SK-N-SH treated with all-trans-retinoic acid at 6 μM for 48 hours (cell line): ENCODE measurements around the gene ACOT7.
"Not testable (repeated sequence)": the region's sequence is repeated elsewhere in the genome, so short reads cannot be mapped to it uniquely, and the experiment has no call there.

ENCODE experiments used
- ATAC-seq: fragments of 200-7000 bp; cut with Tn5 transposase; 3 replicates; pipeline ENCODE4 v1.9.1; 2020; ENCODE audit warnings: mild to moderate bottlenecking, moderate library complexity
- ARNTL ChIP-seq: fragments of 450-650 bp; formaldehyde crosslinking; IDR thresholded peaks from 2 replicates; pipeline ENCODE4 v1.5.0; 2020; ENCODE audit warnings: low read depth, mild to moderate bottlenecking, moderate library complexity, borderline replicate concordance
- CSDC2 ChIP-seq: fragments of 250-450 bp; sonication (Bioruptor Pico); IDR thresholded peaks from 2 replicates; pipeline ENCODE4 v1.5.0; 2020; ENCODE audit warnings: mild to moderate bottlenecking, moderate library complexity
- ESRRG ChIP-seq: fragments of 250-450 bp; sonication (Bioruptor Pico); IDR thresholded peaks from 2 replicates; pipeline ENCODE4 v1.6.1; 2021; ENCODE audit warnings: mild to moderate bottlenecking
- ISL1 ChIP-seq: fragments of 250-450 bp; sonication (Bioruptor Pico); IDR thresholded peaks from 2 replicates; pipeline ENCODE4 v2.1.2; 2022; ENCODE audit warnings: mild to moderate bottlenecking, moderate library complexity
- OSR1 ChIP-seq: fragments of 250-450 bp; sonication (Bioruptor Pico); IDR thresholded peaks from 2 replicates; pipeline ENCODE4 v1.8.0; 2022; ENCODE audit warnings: moderate library complexity, mild to moderate bottlenecking, inconsistent platforms
- PPARA ChIP-seq: fragments of 250-450 bp; sonication (Bioruptor Pico); IDR thresholded peaks from 2 replicates; pipeline ENCODE4 v1.5.0; 2020; ENCODE audit warnings: mild to moderate bottlenecking, borderline replicate concordance
- RARB ChIP-seq: fragments of 250-450 bp; sonication (Bioruptor Pico); IDR thresholded peaks from 2 replicates; pipeline ENCODE4 v1.8.0; 2021; ENCODE audit warnings: mild to moderate bottlenecking, moderate library complexity
- SNAI2 ChIP-seq: fragments of 250-450 bp; sonication (Bioruptor Pico); IDR thresholded peaks from 2 replicates; pipeline ENCODE4 v1.5.0; 2020; ENCODE audit warnings: mild to moderate bottlenecking, moderate library complexity
- TCF4 ChIP-seq: fragments of 250-450 bp; sonication (Bioruptor Pico); IDR thresholded peaks from 2 replicates; pipeline ENCODE4 v1.8.0; 2021; ENCODE audit warnings: mild to moderate bottlenecking, moderate library complexity, borderline replicate concordance
- TOX ChIP-seq: fragments of 250-450 bp; sonication (Bioruptor Pico); IDR thresholded peaks from 2 replicates; pipeline ENCODE4 v1.8.0; 2021; ENCODE audit warnings: mild to moderate bottlenecking, moderate library complexity, borderline replicate concordance
- ZFP3 ChIP-seq: fragments of 250-450 bp; sonication (Bioruptor Pico); IDR thresholded peaks from 2 replicates; pipeline ENCODE4 v1.5.0; 2020; ENCODE audit warnings: mild to moderate bottlenecking, moderate library complexity
- ZFP30 ChIP-seq: fragments of 450-650 bp; formaldehyde crosslinking; IDR thresholded peaks from 2 replicates; pipeline ENCODE4 v1.5.0; 2022; ENCODE audit warnings: mild to moderate bottlenecking, moderate library complexity
- ZNF8 ChIP-seq: fragments of 450-650 bp; formaldehyde crosslinking; IDR thresholded peaks from 2 replicates; pipeline ENCODE4 v1.5.0; 2020; ENCODE audit warnings: mild to moderate bottlenecking, moderate library complexity
- TF ChIP-seq, protein P1 (sequence below): fragments of 250-450 bp; sonication (Bioruptor Pico); IDR thresholded peaks from 2 replicates; pipeline ENCODE4 v1.5.1; 2021; ENCODE audit warnings: mild to moderate bottlenecking, moderate library complexity
- TF ChIP-seq, protein P2 (sequence below): fragments of 250-450 bp; sonication (Bioruptor Pico); IDR thresholded peaks from 2 replicates; pipeline ENCODE4 v1.8.0; 2021; ENCODE audit warnings: low read depth, mild to moderate bottlenecking, moderate library complexity, borderline replicate concordance
- TF ChIP-seq, protein P3 (sequence below): fragments of 250-450 bp; sonication (Bioruptor Pico); IDR thresholded peaks from 2 replicates; pipeline ENCODE4 v1.5.0; 2020; ENCODE audit warnings: mild to moderate bottlenecking, moderate library complexity
- TF ChIP-seq, protein P4 (sequence below): fragments of 250-450 bp; sonication (Bioruptor Pico); IDR thresholded peaks from 2 replicates; pipeline ENCODE4 v1.5.1; 2020; ENCODE audit warnings: low read depth, mild to moderate bottlenecking, moderate library complexity

ACOT7 gene

DNA sequence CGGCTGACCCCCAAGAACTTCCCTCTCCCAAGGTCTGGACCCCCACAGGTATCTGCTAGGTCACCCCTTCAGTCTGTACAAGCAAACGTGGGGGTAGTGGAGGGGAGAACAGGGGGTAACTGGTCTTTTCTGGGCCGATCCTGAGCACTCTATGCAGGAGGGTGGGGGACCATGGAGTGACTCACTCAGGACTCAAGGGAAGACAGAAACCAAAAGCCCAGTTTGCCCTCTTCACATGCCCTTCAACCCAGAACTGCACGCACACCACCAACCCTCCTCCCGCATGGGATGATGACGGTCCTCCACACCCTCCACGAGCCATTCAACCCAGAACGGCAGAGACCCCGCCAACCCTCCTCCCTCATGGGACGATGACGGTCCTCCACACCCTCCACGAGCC lies 79.1 kb downstream of the ACOT7 start (continued):
- no peak for TF ChIP-seq ARNTL (CRISPR knock-in tag)
- TF ChIP-seq ZFP30 (CRISPR knock-in tag) = no peak
- no peak for TF ChIP-seq ISL1 (CRISPR knock-in tag)
- TF ChIP-seq, protein P1, sequence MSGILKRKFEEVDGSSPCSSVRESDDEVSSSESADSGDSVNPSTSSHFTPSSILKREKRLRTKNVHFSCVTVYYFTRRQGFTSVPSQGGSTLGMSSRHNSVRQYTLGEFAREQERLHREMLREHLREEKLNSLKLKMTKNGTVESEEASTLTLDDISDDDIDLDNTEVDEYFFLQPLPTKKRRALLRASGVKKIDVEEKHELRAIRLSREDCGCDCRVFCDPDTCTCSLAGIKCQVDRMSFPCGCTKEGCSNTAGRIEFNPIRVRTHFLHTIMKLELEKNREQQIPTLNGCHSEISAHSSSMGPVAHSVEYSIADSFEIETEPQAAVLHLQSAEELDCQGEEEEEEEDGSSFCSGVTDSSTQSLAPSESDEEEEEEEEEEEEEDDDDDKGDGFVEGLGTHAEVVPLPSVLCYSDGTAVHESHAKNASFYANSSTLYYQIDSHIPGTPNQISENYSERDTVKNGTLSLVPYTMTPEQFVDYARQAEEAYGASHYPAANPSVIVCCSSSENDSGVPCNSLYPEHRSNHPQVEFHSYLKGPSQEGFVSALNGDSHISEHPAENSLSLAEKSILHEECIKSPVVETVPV (CRISPR knock-in tag) = no peak
- no peak for TF ChIP-seq TCF4
- TF ChIP-seq OSR1 (CRISPR knock-in tag) = no peak

DNA sequence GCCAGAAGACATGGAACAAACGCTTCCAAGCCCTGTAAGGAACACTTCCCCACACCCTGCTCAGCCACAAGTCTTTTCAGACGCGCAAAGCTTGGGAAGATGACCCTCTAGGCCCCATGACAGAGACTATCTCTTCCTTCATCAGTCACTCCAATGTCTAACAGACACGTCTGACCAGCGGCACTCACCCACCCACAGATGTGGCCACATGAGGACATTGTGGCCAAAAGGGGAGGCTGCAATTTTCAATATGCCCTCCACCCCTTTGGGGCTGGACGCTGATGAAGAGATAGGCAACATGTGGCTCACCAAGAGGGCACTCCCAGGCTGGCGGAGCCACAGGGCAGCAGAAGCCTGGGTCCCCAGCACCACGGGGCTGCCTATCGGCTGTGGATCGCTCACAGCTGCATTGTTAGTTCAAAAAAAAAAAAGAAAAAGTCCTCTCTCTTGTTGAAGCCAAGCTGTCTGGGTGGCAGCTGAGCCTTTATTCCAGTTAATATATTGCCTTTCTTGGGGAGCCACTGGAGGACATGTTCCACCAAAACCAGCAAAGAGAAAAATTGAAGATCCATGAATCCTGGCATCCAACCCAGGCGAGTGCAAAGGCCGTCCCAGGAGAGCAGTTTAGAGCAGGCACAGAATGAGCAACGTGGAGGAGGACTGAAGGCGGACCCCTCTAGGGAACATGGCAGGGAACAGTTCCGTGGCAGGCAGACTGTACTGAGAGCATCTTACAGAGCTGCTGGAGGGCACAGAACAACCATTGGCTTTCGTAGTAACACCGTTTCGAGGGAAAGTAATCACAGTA lies 80.0 kb downstream of the ACOT7 start:
- ATAC-seq = no peak
- TF ChIP-seq PPARA (CRISPR knock-in tag) = no peak
- TF ChIP-seq, protein P2, sequence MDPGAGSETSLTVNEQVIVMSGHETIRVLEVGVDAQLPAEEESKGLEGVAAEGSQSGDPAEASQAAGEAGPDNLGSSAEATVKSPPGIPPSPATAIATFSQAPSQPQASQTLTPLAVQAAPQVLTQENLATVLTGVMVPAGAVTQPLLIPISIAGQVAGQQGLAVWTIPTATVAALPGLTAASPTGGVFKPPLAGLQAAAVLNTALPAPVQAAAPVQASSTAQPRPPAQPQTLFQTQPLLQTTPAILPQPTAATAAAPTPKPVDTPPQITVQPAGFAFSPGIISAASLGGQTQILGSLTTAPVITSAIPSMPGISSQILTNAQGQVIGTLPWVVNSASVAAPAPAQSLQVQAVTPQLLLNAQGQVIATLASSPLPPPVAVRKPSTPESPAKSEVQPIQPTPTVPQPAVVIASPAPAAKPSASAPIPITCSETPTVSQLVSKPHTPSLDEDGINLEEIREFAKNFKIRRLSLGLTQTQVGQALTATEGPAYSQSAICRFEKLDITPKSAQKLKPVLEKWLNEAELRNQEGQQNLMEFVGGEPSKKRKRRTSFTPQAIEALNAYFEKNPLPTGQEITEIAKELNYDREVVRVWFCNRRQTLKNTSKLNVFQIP (CRISPR knock-in tag) = no peak

DNA sequence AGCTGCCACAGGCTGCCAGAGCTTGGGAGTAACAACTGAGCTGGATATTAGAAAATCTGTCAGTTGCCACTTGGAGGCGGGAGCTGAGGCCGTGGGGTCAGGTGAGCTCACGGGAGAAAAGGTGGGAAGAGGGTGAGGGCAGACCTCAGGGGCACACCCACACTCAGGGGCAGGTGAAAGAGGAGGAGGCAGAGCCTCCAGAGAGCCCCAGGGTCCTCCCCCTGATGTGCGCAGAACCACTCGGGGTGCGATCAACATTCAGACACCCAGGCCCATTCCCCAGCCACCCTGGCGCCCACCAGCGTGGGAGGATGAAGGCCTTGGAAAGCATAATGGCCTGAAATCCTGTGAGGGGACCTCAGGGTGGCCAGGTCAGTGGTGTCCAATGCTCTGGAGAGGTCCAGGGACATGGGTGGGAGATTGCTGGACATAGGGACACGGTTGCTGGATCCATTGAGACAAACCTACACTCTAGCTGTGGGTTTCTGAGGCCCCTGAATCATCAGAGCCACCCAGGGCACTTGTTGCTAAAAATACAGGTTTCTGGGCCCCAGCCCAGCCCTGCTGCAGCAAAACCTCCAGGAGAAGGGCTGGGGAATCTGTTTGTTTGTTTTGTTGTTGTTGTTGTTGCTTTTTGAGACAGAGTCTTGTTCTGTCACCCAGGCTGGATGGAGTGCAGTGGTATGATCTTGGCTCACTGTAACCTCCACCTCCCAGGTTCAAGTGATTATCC lies 83.3 kb downstream of the ACOT7 start:
- no peak for TF ChIP-seq ESRRG (CRISPR knock-in tag)
- no peak for TF ChIP-seq TCF4
- TF ChIP-seq TOX = no peak
- TF ChIP-seq ZNF8 = no peak
- TF ChIP-seq, protein P3, sequence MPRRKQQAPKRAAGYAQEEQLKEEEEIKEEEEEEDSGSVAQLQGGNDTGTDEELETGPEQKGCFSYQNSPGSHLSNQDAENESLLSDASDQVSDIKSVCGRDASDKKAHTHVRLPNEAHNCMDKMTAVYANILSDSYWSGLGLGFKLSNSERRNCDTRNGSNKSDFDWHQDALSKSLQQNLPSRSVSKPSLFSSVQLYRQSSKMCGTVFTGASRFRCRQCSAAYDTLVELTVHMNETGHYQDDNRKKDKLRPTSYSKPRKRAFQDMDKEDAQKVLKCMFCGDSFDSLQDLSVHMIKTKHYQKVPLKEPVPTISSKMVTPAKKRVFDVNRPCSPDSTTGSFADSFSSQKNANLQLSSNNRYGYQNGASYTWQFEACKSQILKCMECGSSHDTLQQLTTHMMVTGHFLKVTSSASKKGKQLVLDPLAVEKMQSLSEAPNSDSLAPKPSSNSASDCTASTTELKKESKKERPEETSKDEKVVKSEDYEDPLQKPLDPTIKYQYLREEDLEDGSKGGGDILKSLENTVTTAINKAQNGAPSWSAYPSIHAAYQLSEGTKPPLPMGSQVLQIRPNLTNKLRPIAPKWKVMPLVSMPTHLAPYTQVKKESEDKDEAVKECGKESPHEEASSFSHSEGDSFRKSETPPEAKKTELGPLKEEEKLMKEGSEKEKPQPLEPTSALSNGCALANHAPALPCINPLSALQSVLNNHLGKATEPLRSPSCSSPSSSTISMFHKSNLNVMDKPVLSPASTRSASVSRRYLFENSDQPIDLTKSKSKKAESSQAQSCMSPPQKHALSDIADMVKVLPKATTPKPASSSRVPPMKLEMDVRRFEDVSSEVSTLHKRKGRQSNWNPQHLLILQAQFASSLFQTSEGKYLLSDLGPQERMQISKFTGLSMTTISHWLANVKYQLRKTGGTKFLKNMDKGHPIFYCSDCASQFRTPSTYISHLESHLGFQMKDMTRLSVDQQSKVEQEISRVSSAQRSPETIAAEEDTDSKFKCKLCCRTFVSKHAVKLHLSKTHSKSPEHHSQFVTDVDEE (CRISPR knock-in tag) = no peak
- TF ChIP-seq CSDC2 (CRISPR knock-in tag) = no peak
- TF ChIP-seq PPARA (CRISPR knock-in tag) = no peak
- TF ChIP-seq, protein P4, sequence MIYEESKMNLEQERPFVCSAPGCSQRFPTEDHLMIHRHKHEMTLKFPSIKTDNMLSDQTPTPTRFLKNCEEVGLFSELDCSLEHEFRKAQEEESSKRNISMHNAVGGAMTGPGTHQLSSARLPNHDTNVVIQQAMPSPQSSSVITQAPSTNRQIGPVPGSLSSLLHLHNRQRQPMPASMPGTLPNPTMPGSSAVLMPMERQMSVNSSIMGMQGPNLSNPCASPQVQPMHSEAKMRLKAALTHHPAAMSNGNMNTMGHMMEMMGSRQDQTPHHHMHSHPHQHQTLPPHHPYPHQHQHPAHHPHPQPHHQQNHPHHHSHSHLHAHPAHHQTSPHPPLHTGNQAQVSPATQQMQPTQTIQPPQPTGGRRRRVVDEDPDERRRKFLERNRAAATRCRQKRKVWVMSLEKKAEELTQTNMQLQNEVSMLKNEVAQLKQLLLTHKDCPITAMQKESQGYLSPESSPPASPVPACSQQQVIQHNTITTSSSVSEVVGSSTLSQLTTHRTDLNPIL (CRISPR knock-in tag) = no peak
- TF ChIP-seq SNAI2 (CRISPR knock-in tag) = no peak
- TF ChIP-seq RARB (CRISPR knock-in tag) = no peak
- TF ChIP-seq ZFP3 = no peak
- TF ChIP-seq, all 23 proteins: peak for 0
- ATAC-seq = no peak

DNA sequence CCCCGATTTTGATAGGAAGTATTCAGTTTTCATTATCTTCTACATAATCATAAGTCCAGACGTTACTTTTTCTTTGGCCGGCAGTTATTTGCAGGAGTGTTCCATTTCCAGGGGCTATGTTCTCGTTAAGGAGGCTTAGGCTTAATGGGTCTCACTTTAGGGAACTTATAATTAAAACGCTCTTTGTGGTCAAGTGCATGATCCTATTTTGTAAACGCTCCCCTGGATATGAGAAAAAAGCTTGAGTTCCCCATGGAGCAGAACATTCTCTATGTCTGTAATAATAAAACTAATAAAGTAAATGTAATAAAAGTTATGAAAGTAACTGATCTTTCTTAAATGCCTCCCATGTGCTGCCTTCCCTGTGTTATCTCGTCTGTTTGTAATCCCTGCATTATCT lies 84.0 kb downstream of the ACOT7 start:
- no peak for TF ChIP-seq CSDC2 (CRISPR knock-in tag)
- no peak for TF ChIP-seq TOX
- TF ChIP-seq ARNTL (CRISPR knock-in tag) = no peak
- TF ChIP-seq ESRRG (CRISPR knock-in tag) = no peak
- ATAC-seq = no peak

DNA sequence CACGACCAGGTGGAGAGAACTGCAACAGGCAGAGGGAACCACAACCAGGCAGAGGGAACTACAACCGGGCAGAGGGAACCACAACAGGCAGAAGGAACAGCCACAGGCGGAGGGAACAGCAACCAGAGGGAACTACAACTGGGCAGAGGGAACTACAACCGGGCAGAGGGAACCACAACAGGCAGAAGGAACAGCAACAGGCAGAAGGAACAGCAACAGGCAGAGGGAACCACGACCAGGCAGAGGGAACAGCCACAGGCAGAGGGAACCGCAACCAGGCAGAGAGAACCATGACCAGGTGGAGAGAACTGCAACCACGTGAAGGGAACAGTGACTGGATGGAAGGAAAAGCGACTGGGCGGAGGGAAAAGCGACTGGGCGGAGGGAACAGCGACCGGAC lies 85.1 kb downstream of the ACOT7 start:
- TF ChIP-seq SNAI2 (CRISPR knock-in tag) = no peak
- no peak for TF ChIP-seq OSR1 (CRISPR knock-in tag)
- ATAC-seq = no peak

DNA sequence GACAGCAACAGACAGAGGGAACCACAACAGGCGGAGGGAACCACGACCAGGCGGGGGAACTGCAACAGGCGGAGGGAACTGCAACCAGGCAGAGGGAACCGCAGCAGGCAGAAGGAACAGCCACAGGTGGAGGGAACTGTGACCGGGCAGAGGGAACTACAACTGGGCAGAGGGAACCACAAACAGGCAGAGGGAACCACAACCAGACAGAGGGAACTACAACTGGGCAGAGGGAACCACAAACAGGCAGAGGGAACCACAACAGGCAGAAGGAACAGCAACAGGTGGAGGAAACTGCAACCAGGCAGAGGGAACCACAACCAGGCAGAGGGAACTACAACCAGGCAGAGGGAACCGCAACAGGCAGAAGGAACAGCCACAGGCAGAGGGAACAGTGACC lies 85.9 kb downstream of the ACOT7 start:
- not testable (repeated sequence) for ATAC-seq
